ENCODE data around the gene SGCD.

The SGCD gene

GRCh38 chr5:156802501-156802900 lies 475.5 kb downstream of the SGCD start:
- DNase-seq: no peak

- DNase-seq: no peak
These were observed 476.4 kb downstream of the SGCD start for GRCh38 chr5:156803404-156803803.

- no peak for DNase-seq
These were observed 486.0 kb downstream of the SGCD start for GRCh38 chr5:156812959-156813358.

GRCh38 chr5:156815988-156816599 lies 489.1 kb downstream of the SGCD start:
- DNase-seq: no peak
